Stromal cell of bone marrow (primary cell): ENCODE results near the gene FARP1.

Source experiments
- DNase-seq: peaks from one replicate; pipeline ENCODE4 v3.0.0-alpha.2; 2012; ENCODE audit warnings: low read depth

FARP1 gene

DNA sequence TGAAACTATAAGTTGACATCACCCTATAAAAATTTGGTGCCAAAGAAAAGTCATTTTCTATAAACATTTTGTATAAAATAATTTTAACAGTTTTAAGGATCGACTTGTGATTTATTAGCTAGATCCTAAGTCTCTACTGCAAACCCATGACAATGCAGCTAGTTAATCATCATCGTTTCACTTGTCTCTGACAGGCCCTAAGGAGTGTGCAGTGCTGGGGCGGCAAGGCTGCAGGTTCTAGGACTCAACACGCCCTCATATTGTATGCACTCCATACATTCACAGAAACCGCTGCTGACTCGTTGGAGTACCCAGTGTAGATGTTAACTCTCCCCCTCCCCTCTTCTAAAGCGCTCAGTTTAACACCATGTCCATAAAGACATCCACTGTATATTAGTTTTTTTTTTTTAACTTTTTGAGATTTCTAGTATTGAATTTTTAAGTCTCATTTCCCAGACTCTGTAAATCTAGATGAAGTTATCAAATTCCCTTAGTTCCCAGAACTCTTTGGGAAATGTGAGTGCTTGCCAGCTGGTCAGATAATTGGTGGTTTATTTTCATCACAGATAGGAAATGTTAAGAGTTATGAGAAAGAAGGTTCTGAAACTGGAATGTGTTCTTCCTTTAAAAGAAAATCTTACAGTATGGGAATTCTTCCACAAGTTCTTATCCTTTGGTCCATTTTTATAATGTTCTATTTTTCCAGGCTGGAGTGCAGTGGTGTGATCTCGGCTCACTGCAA is 197.0 kb downstream of the FARP1 start:
- no peak for DNase-seq

DNA sequence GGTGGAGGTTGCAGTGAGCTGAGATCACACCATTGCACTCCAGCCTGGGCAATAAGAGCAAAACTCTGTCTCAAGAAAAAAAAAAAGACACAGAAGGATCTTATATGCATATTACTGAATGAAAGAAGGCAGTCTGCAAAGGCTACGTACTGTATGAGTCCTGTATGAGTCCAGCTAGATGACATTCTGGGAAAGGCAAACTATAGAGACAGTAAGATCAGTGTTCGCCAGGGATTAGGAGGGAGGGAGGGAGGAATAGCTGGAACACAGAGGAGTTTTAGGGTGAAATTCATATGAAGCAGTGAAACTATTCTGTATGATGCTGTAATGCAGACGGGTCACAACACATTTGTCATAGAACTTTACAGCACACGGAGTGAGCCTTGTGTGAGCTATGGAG is 200.1 kb downstream of the FARP1 start:
- DNase-seq: no peak

DNA sequence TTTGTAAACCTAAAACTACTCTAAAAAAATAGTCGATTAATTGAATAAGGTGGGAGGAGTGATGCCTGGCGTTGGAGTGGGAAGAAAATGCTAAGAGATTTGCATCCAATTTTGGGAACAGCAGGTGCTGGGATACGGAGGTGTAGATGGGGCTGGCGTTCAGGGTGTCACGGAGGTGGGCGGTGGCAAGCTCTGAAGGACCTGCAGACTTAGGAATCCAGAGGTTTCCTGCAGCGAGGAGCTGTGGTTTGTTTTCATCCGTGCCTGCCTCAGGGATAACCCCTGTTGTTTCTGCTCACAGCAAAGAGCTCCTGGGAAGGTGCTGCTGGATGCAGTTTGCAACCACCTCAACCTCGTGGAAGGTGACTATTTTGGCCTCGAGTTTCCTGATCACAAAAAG is 200.6 kb downstream of the FARP1 start:
- no peak for DNase-seq

DNA sequence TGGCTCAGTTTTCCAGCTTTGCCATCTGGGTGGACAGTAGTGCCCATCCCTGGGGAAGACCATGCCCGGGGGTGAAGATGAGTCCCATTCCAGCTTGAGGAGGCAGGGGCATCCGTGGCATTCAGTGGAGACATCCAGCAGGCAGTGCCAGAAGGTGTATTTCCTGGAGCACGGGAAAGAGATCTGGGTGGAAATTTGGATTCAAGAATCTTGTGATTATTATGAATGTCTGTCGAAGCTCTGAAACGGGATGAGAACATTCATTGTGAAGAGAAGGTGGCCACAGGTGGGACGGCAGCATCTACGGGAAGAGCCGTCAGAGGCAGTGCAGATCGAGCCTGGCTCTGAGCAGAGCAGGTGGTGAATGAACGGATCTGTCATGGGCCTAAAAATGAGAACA is 201.5 kb downstream of the FARP1 start:
- no peak for DNase-seq

DNA sequence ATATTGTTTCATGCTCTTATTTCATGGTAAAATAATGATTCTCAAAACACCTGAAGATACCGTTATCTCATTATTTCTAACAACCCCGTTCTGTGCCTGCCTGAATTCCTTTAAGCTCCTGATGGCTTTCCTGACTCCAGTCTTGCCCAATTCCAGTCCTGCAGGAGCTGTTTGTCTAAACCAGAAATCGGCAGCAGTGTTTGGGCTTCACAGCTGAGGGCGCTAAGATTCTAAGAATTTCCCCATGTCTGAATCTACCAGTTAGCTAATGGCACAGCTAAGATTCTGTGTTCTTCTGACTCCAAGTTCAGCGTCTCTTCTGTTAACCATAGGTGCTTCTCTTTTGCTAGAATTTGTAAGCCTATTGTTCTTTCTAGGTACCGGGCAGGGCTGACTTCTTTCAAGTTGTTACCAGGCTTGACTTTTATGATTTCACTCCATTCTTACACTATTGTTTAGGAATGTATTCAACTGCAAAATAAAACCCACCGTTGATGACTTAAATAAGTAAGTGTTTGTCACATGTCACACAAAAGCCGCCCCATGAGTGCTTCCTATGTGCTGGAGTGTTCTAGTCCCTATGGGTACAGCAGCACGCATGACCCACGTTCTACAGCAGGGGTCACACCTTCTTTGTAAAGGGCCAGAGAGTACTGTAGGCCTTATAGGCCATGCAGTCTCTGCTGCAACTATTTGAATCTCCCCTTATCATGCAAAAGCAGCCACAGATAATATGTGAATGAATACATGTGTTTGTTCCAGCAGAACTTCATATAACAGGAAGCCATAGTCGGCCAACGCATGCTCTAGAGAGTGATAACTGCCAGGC is 202.4 kb downstream of the FARP1 start:
- DNase-seq: no peak

DNA sequence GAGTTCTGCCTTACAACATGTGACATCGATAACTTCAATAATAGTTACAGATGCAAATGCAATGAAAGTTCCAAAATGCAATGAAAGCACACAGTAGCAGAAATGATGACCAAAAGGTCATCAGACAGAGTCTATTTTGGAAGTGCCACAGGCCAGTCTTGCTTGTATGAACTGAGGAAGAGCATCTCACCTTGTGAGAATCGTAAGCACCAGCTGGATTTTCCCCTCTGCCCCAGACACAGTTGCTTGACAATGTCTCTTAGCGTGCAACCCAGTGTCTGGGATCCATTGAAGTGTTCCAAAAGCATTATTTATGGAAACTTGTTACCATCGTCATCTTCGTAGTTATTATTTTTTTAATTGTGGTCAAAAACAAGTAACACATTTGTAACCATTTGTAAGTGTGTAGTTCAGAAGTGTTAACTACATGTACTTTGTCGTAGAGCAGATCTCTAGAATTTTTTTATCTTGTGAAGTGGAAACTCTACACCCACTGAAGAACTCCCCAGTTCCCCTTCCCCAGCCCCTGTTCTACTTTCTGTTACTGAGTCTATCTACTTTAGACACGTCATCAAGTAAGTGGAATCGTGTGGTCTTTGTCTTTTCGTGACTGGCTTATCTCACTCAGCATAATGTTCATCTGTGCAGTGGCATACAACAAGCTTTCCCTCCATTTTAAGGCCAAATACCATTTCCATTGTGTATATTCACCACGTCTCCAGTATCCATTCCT is 204.2 kb downstream of the FARP1 start:
- DNase-seq: no peak

DNA sequence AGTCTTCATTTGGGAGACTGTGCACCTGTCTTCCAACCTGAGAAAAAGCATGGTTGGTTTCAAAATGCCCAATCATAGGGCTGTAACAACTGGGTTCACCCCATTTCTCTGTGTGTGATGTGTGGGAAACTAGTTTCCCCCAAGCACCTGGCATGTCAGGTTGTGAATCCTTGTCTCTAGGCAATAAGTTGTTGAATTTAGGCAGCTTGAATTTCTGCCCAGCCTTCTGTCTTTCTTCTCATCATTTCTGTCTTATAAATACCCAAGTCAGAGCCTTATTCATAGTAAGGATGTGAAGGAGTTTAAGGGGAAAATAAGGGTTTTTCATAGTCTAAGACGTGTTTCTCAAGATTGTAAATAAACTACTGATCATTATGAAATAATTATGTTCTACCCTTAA is 204.9 kb downstream of the FARP1 start:
- DNase-seq: no peak

DNA sequence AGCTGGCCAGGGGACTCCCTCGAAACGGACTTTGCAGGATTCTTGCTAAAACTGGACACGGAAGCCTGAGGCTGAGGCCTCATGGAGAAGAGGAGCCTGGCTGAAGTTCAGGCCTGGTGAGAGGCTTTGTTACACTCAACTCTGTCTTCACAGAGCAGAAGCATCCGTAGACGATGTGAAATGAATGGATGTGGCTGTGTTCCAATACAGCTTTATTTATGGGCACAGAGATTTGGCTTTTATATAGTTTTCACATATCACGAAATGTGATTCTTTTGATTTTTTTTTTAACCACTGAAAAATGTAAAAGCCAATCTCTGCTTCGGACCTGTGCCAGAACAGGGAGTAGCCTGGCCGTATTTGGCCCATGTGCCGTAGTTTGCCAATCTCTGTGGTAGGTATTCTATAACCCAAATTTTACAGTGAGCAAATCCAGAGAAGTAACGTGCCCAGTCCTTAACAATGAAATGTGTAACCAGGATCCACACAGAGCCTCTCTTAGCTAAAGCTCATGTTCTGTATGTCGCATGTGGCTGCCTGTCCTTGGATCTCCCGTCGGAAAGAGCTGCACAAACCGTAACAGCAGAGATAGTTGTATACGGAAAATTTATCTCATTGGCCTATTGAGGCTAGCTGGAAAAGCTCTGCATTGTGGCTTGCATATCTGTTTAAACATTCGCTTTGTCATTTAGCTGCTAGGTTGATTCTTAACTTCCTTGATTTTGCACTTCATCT is 205.7 kb downstream of the FARP1 start:
- no peak for DNase-seq

DNA sequence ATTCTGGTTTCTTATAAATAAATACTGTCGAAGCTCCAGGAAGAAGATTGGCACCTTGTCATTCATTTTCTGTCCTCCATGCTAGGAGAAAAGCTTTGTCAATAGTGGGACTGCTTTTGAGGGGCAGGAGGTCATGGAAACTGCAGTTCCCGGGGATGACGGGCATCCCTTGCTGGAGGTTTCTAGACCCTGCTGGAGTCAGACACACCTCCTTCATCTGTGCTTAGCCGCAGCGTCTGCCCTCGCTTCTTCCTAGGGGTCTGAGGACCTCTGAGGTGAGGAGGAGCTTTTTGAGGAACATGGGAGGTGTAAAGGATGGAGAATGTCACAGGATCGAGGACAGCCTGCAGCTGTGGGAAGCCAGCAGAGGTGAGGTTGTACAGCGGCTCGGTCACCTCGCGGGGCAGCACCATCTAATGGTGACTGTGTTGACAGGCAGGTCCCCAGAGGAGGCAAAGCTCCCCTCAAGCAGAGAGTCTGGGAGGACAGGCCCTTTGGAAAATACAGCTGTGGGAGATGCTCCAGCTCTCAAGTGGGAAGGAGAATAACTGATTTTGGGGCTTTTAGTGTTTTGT is 206.9 kb downstream of the FARP1 start:
- DNase-seq: no peak

DNA sequence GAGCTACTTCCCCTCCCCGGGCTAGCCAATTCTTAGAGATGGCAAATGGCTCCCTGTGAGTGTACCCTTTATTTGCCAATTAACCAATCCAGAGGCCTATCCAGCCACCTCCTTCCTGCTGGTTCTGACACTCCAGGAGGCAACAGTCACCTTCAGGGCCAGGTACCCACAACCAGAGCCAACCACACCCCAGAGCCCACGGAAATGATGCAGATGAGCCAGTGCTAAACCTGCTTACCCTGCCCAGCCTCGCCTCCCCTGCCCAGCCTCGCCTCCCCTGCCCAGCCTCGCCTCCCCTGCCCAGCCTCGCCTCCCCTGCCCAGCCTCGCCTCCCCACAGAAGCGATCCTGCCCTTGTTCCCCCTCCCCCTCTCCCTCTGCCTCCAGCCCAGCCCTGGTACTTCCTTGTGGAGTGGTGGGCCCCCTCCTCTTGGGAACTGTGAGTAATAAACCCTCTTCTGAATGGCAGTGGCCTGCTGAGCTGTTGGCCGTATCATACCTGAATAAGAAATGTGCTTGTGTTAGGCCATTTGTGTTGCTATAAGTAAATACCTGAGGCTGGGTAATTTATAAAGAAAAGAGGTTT is 207.9 kb downstream of the FARP1 start:
- no peak for DNase-seq

DNA sequence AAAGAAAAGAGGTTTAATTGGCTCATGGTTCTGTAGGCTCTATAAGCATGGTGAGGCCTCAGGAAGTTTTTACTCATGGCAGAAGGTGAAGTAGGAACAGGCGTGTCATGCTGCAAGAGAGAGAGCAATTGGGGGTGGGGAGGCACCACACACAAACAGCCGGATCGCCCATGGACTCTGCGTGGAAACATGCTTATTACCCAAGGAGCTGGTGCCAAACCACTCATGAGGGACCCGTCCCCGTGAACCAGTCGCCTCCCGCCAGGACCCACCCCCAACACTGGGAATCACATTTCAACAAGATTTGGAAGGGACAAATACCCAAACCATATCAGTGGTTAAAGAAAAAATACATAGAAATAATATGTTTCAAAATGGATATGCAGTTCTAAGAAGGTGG is 208.7 kb downstream of the FARP1 start:
- no peak for DNase-seq

DNA sequence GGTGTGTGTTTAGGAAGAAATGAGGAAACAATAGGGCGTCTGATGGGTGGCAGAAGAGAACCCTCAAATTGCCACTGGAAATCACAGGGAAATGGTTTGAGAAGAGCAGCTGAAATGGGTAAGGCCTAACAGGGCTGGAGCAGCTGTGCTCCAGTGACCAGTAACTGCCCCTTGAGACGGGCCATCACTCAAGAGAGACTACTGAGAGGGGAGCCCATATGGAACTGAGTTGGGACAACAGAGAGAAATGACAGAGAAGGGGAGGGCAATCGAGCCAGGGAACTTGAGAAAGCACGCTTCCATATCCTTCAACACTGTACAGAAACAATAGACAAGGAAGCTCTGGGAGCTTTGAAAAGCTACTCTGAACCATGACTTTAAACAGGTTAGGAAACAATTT is 209.3 kb downstream of the FARP1 start:
- DNase-seq: no peak

DNA sequence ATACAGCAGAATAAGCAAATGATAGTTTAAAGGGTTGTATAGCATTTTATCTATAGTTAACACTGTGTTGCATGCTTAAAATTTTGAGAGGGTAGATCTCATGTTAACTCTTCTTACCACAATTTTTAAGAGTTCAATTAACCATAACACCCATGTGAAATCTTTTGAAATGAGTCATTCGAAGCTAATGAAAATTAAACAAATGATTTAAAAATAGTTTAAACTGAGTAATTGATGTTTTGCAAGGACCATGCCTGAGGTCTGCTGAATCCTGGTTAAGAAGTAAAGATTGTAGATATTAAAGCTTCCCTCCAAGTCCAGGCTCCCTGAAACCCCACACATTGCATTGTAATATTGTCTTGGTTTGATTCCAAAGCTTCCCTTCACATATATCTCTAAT is 210.9 kb downstream of the FARP1 start:
- DNase-seq: no peak

DNA sequence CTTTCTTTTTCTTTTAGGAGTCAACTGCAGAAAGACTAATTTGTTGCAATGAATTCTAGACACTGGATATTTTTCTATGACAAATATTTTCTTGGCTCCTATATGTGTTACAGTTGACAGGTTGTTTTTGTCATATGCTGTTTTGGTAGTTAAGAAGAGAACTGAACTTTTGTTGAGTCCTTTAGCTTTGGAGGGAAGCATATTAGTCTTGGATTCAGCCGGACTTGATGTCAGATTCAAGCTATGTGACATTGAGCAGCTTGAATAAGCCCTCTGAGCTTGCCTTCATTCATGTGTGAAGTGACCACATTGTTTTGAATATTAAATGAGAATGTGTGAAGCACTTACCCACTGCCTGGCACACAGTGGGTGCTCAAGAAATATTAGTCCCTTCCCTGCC is 216.0 kb downstream of the FARP1 start:
- no peak for DNase-seq

DNA sequence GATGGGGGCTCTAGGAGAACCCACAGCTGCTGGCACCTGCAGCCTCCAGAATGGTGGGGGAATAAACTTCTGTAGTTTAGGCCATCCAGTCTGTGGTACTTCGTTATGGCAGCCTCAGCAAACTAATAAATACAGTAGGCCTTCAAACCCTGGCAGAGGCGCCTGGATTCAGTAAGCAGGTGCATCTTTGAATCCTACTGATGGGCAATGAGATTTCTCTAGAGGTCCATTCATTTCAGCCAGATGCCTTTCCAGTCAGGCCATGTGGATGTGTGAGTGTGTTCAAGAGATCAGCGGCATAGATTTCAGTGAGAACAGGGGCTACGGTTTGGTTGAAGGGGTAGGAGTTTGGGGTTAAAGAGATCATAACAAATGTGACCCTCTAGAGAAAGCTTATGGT is 217.7 kb downstream of the FARP1 start:
- DNase-seq: no peak

DNA sequence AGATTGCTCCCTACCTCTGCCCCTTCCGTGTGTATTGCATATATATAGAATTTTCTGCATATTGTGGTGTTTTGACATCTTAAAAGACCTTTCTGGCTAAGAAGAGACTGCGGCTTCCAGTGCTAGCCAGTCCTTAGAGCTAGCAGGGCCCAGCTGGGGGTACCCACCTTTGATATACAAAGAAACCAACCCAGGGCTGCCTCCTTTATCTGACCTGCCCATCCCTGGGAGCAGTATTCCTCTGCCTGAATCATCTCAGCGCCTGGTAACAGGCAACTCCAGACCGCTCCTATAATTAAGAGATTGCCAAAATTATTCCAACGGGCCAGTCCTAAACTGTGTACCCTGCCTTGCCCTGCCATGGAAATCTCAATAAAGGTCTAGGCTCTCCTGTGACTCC is 220.4 kb downstream of the FARP1 start:
- no peak for DNase-seq

DNA sequence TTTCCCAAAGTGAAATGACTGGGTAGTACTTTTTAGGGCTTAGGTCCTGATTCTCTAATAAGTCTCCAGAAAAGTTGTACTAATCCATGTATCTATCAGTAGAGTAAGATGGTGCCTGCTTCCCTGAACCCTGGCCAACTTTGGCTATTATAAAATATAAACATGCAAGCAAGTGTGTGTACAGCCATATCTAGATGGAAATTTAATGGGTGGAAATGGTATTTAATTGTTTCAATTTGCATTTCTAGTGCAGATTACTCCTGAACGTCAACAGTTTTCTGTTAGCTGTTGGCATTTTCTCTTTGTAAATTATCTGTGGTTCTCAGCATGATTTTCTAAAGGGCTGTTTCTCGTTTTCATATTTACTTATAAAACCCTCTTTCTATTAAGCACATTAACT is 221.3 kb downstream of the FARP1 start:
- no peak for DNase-seq

DNA sequence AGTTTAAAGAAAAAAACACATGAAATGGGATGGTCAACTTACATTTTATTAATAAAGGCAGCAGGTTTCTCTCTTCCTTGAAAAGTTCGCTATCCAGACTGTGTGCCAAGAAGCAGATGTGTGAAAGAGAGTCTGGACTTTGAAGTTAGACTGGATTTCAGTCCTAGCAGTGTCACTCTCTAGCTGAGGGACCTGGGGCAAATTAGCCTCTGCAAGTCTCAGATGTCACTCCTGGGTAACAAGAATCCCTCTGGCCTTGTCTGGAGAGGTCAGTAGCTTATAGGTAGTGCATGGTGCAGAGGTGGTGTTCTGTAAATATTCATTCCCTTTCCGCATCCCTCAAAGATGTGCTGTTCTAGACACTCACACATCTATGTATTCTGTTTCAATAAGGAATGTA is 221.8 kb downstream of the FARP1 start:
- no peak for DNase-seq

DNA sequence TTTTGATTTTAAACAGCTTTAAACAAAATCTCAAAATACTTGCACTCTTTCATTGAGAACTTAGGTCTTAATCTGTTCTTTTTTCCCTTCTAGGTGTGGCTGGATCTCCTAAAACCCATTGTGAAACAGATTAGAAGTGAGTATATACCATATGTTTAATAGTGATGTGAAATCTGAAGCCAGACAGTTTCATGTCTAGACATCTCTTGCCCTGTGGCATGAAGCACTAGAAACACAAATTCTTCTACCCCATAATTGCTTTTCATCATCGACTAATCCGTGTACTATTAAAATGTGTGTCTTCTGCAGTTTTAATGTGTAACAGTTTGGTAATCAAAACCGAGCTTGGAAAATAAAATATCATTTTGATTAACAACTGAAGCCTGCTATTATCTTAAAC is 222.4 kb downstream of the FARP1 start:
- DNase-seq: no peak

DNA sequence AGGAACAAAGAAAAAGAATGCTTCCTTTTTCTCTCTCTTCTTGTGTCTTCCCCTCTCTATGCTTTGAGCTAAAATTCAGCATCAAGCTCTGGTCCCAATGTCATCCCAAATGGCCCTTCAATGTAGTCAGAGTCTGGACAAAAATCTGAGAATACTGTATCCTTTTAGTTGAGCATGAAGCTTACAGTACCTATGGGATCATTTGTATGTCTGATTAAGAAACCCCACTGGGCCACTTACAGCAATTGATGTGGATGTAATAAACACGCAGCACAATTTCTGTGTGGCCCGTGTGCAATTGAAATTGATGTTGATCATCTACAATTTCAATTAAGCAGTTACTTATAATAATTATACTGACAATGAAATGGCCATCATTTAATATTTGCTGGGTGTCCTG is 223.1 kb downstream of the FARP1 start:
- no peak for DNase-seq

DNA sequence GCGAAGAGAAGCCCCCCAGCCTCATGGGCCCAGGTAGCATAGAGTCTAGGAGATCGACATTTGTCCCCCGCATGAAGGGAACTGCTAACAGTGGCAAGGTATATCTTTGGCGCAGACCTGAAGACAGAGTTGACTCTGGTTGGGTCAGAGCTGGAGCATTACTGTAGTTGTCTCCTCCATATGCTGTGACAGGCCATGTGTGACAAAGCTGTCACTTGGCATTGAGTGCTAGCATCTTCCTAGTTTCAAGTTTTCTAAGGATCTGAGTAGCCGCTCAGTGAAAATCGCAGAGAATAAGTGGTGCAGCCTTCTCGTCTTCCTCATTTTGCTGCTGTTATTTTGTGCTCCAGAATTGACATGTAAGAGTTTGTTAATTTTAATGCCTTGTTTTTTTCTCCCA is 223.5 kb downstream of the FARP1 start:
- DNase-seq: no peak

DNA sequence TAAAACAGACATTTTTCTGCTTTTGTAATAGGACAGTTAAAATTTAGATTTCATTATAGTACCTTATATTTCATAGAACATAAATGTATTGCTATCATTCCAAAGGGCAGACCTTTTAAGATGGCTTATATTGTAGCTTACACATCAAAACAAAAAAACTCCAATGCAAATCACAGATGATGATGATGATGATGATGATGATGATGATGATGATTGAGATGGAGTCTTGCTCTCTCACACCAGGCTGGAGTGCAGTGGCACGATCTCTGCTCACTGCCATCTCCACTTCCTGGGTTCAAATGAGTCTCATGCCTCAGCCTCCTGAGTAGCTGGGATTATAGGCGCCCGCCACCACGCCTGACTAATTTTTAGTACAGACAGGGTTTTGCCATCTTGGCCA is 224.1 kb downstream of the FARP1 start:
- DNase-seq: no peak
